ENCODE measurements around the gene ICA1. TPM values are rescaled to one million over a fixed set of nuclear protein-coding genes. Genes with fewer than 3 reads are reported as not detected.
A peak's percentile ranks its signal among the peaks of the same experiment; 100 is the strongest.

ICA1 gene
- total RNA-seq, 1 donor from 2014 or later = 13.1 TPM

GRCh38 chr7:8133188-8133848 lies 128.6 kb downstream of the ICA1 start:
- H3K27ac Mint-ChIP-seq = no peak overlapping the region

GRCh38 chr7:8131694-8132605 lies 130.0 kb downstream of the ICA1 start:
- H3F3A ChIP-seq (ENCODE audit: low read depth) = no peaks in the 10 kb centered on the region
- TF ChIP-seq EZH2 (IDR thresholded peaks at IDR 0.05) = no peak
- TF ChIP-seq EZH2phosphoT487 (IDR thresholded peaks at IDR 0.05) = no peak
- TF ChIP-seq CTCF (IDR thresholded peaks at IDR 0.05) = no peak
- no peaks in the 10 kb centered on the region for H3K36me3 ChIP-seq
- no peak overlapping the region for H3K4me3 Mint-ChIP-seq
- H3K4me1 Mint-ChIP-seq = peaks cover 27% of the 10 kb centered on the region
- H2AFZ ChIP-seq (replicated peaks) = no peak overlapping the region
- H3K27ac Mint-ChIP-seq = no peak overlapping the region
- no peaks in the 10 kb centered on the region for H3K36me3 Mint-ChIP-seq
- peaks cover 2% of the 10 kb centered on the region for H3K9me3 Mint-ChIP-seq
- no peaks in the 10 kb centered on the region for H4K20me1 ChIP-seq (ENCODE audit: low read depth)
- no peak overlapping the region for H3K27ac ChIP-seq
- no peak overlapping the region for H3K4me2 ChIP-seq
- no peaks in the 10 kb centered on the region for H3K27me3 Mint-ChIP-seq (ENCODE audit: insufficient read depth, low read depth)
- H3K9me3 ChIP-seq (ENCODE audit: low read depth) = no peaks in the 10 kb centered on the region
- no peaks in the 10 kb centered on the region for H3K79me2 ChIP-seq (ENCODE audit: low read depth)
- H3K9ac ChIP-seq = no peak overlapping the region
- H3K27me3 ChIP-seq = no peaks in the 10 kb centered on the region
- no peak overlapping the region for H3K4me3 ChIP-seq
- no peak for DNase-seq (ENCODE audit: low spot score)
- peaks cover 16% of the 10 kb centered on the region for H3K4me1 ChIP-seq

More at GRCh38 chr7:8133188-8133848, 128.6 kb downstream of the ICA1 start:
- TF ChIP-seq CTCF (IDR thresholded peaks at IDR 0.05) (no peak), EZH2phosphoT487 (IDR thresholded peaks at IDR 0.05) (no peak), EZH2 (IDR thresholded peaks at IDR 0.05) (no peak)
- Mint-ChIP-seq H3K9me3 (peaks cover 2% of the 10 kb centered on the region), H3K36me3 (no peaks in the 10 kb centered on the region), H3K27me3 (ENCODE audit: insufficient read depth, low read depth) (no peaks in the 10 kb centered on the region), H3K4me1 (peaks cover 27% of the 10 kb centered on the region), H3K4me3 (no peak overlapping the region)
- Histone ChIP-seq H3K36me3 (no peaks in the 10 kb centered on the region), H3K4me1 (peaks cover 16% of the 10 kb centered on the region), H3K9ac (no peak overlapping the region), H3K79me2 (ENCODE audit: low read depth) (no peaks in the 10 kb centered on the region), H4K20me1 (ENCODE audit: low read depth) (no peaks in the 10 kb centered on the region), H3F3A (ENCODE audit: low read depth) (no peaks in the 10 kb centered on the region), H3K27ac (no peak overlapping the region), H2AFZ (replicated peaks) (peak overlapping the region; percentile 39), H3K27me3 (no peaks in the 10 kb centered on the region), H3K9me3 (ENCODE audit: low read depth) (no peaks in the 10 kb centered on the region), H3K4me2 (no peak overlapping the region), H3K4me3 (no peak overlapping the region)
- no peak for DNase-seq (ENCODE audit: low spot score)

GRCh38 chr7:8130663-8131062 lies 131.3 kb downstream of the ICA1 start:
- no peak overlapping the region for H3K27ac ChIP-seq
- H3K27me3 ChIP-seq = no peaks in the 10 kb centered on the region
- no peaks in the 10 kb centered on the region for H3F3A ChIP-seq (ENCODE audit: low read depth)
- H3K4me1 ChIP-seq = peaks cover 6% of the 10 kb centered on the region
- H3K4me1 Mint-ChIP-seq = peaks cover 17% of the 10 kb centered on the region
- H3K27me3 Mint-ChIP-seq (ENCODE audit: insufficient read depth, low read depth) = no peaks in the 10 kb centered on the region
- H3K4me2 ChIP-seq = no peak overlapping the region
- peaks cover 2% of the 10 kb centered on the region for H3K9me3 Mint-ChIP-seq
- H3K4me3 ChIP-seq = no peak overlapping the region
- H3K79me2 ChIP-seq (ENCODE audit: low read depth) = no peaks in the 10 kb centered on the region
- H3K4me3 Mint-ChIP-seq = no peak overlapping the region
- TF ChIP-seq EZH2phosphoT487 (IDR thresholded peaks at IDR 0.05) = no peak
- no peak for TF ChIP-seq CTCF (IDR thresholded peaks at IDR 0.05)
- H4K20me1 ChIP-seq (ENCODE audit: low read depth) = no peaks in the 10 kb centered on the region
- no peaks in the 10 kb centered on the region for H3K9me3 ChIP-seq (ENCODE audit: low read depth)
- H3K9ac ChIP-seq = no peak overlapping the region
- H3K27ac Mint-ChIP-seq = no peak overlapping the region
- H3K36me3 ChIP-seq = no peaks in the 10 kb centered on the region
- no peak overlapping the region for H2AFZ ChIP-seq (replicated peaks)
- no peaks in the 10 kb centered on the region for H3K36me3 Mint-ChIP-seq
- DNase-seq (ENCODE audit: low spot score) = no peak

Measured in neural progenitor cell (in vitro differentiated cells).